ENCODE measurements around the gene C11orf68.

Gene C11orf68

GRCh38 chr11:65871811-65872548, 46.9 kb downstream of the C11orf68 start:
- DNase-seq (ENCODE audit: low read depth), result no peak

DNA sequence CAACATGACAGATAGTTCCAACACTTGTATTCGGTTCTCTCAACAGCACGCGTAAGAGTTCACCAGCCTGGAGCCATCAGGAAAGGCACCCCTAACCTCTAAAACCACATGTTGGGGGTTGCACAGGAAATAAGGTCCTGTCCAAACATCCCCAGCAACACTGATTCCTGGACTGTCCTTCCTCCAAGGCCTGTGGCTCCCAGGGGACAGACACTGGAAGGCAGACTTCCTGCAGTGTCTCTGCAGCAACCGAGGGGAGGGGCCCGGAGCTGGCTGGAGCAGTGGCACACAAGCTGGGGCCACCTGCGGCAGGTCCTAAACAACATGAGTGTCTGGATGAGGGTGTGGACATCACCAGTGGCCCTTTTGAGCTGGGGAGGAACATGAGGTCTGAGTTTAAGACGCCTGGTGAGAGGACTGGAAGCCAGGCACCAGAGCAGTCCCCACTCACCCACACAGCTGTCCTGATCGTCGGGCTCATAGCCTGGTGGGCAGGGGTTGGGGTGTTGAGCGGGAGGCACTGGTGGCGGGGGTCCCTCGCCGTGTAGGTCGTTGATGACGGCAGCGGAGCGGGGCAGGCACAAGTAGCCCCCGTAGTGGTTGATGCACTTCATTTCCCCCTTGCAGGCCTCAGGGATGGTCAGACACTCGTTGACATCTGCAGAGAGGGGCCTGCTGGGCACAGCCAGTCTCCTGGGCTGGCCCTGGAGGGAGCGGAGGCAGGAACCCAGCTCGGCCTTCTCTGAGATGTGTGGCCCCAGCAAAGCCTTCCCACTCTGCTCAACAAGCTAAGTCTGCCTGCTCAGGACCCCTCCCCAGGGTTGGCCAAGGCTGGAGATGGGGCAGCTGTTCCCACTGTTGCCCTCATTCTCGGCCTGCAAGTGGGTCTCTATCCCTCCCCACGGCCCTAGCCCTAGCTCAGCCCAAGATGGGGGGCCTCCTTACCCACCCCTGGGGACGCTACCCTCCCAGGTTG, 47.9 kb downstream of the C11orf68 start:
- DNase-seq (ENCODE audit: low read depth), result no peak

DNA sequence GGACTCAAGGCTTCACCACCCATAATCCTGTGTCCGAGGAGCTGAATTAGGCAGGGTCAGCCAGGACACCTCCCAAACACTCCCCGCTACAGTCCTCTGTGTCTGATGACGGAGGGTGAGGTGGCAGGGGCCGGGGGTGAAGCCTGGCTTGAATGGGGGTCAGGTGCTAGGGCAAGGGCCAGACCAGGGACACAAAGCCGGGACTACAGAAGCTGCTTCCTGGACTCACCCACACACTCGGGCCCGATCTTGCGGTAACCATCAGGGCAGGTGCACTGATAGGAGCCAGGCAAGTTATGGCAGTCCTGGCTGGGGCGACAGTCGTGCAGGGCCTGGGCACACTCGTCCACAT, 48.6 kb downstream of the C11orf68 start:
- no peak for DNase-seq (ENCODE audit: low read depth)

DNA sequence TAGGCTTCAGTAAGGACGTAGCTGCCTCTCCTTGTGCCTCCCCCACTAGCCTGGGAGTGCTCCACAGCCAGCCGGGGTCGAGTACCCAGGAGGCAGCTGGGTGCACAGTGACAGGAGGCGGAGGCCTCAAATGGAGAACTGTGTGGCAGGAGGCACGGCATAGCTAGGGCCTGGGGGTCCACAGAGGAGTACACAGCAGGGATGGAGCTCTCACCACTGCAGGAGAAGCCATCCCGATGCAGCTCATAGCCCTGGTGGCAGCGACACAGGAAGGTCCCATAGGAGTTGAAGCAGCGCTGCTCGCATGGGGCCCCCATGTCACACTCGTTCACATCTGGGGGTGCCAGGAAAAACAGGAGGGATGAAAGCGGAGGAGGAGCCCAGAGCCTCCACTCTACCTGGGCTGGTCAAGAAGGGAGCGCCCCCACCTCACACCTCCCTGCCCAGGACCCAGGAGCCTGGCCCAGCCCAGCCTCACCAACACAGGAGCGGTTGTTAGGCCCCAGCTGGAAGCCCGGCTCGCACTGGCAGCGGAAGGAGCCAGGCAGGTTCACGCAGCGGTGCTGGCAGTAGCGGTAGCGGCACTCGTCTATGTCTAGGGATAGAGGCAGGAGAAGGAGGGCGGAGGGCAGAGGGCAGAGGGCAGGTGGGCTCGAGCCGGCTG, 49.1 kb downstream of the C11orf68 start:
- DNase-seq (ENCODE audit: low read depth), result no peak

GRCh38 chr11:65868907-65869306, 50.0 kb downstream of the C11orf68 start:
- DNase-seq (ENCODE audit: low read depth), result no peak

GRCh38 chr11:65868076-65868667, 50.7 kb downstream of the C11orf68 start:
- DNase-seq (ENCODE audit: low read depth), result no peak

- DNase-seq (ENCODE audit: low read depth), result no peak
Observed at GRCh38 chr11:65867284-65868071, 51.4 kb downstream of the C11orf68 start.
